Activated CD4-positive, alpha-beta T cell treated with anti-CD3 and anti-CD28 coated beads for 36 hours (primary cell): Measurements from ENCODE around the gene RCSD1. TPM values are rescaled to one million over a fixed set of nuclear protein-coding genes. Genes with fewer than 3 reads are reported as not detected.
A peak's percentile ranks its signal among the peaks of the same experiment; 100 is the strongest.
"Not testable (repeated sequence)": the region's sequence is repeated elsewhere in the genome, so short reads cannot be mapped to it uniquely, and the experiment has no call there.

ENCODE experiments used
- ATAC-seq: fragments of 200-7000 bp; cut with Tn5 transposase; one replicate; pipeline ENCODE4 v1.10.0; 2021; ENCODE audit warnings: mild to moderate bottlenecking, moderate library complexity
- CTCF ChIA-PET: fragments of 350-600 bp; sonication (Branson Sonifier 250); formaldehyde crosslinking; loops from one replicate; lab custom pipeline; 2021; ENCODE audit warnings: antibody characterized with exemption; lab: Charles Lee
- POLR2A ChIA-PET: fragments of 350-600 bp; sonication (Branson Sonifier 250); formaldehyde crosslinking; loops from one replicate; lab custom pipeline; 2021; ENCODE audit warnings: antibody characterized with exemption, inconsistent platforms; lab: Charles Lee
- DNase-seq: peaks from one replicate; pipeline ENCODE4 v3.0.0-alpha.2; 2020
- H3K27ac Mint-ChIP-seq: one replicate; pipeline ENCODE4 v1.8.0; 2021; ENCODE audit warnings: mixed read lengths
- H3K27me3 Mint-ChIP-seq: one replicate; pipeline ENCODE4 v1.8.0; 2021; ENCODE audit warnings: mixed read lengths
- H3K36me3 Mint-ChIP-seq: one replicate; pipeline ENCODE4 v1.8.0; 2021; ENCODE audit warnings: low read depth, mixed read lengths
- H3K4me1 Mint-ChIP-seq: one replicate; pipeline ENCODE4 v1.8.0; 2021; ENCODE audit warnings: mixed read lengths
- H3K4me3 Mint-ChIP-seq: one replicate; pipeline ENCODE4 v1.8.0; 2021; ENCODE audit warnings: mild to moderate bottlenecking, moderate library complexity, mixed read lengths
- H3K9me3 Mint-ChIP-seq: one replicate; pipeline ENCODE4 v1.8.0; 2021; ENCODE audit warnings: low read depth, mixed read lengths
- intact Hi-C, 2 experiments: fragments of 100-400 bp; cut with DNase I in 1 of 2; cut with micrococcal nuclease in 1 of 2; formaldehyde crosslinking; loops; one replicate each; pipeline versions ENCODE4 v1.14.2 to v1.15.1; 2022 to 2024; cut with DNase I, micrococcal nuclease
- total RNA-seq, 2 experiments: library from RNA; stranded (reverse); gene quantifications; one replicate each; pipeline ENCODE4 v1.2.3, GENCODE V29; 2021

Gene RCSD1
- total RNA-seq, 2 experiments from 2014 or later: 59.9 to 62.0 TPM

DNA sequence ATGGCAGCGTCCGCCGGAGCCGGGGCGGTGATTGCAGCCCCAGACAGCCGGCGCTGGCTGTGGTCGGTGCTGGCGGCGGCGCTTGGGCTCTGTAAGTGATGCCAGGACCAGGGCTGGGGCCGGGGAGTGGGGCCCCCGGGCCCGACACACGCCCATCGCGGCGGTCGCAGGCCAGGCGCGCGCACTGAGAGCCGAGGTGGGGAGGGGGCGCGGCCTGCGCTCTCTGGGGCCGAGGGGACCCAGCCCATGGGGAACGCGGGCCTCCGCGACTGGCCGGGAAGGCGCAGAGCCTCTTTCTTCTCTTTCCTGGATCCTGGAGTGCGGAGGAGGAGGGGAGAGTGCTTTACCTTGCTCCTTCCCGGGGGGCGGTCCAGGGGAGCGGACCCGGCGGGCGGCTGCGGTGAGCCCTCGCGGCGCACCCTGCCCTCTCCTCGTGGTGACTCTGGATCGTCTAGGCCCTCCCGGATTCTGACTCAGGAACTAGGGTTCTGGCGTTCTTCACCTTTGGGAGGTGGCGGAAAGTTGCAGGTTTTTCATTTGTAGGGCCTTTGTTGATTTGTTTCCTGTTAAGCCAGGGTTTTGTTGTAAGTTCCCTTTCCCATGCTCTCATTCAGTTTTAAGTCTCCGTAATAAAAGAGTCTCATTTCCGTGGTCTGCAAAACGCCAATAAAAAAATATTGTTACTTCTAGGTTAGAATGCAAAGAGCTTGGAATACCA is 92.3 kb downstream of the RCSD1 start:
- Mint-ChIP-seq H3K9me3 (no peaks in the 10 kb centered on the region), H3K27me3 (no peaks in the 10 kb centered on the region), H3K4me1 (peaks cover 48% of the 10 kb centered on the region), H3K4me3 (peak overlapping the region; percentile 83), H3K36me3 (peaks cover 9% of the 10 kb centered on the region), H3K27ac (no peak overlapping the region)
- peak; percentile 45 for ATAC-seq
- DNase-seq: peak; percentile 56
- intact Hi-C loops: loop anchor here in 1 of 2 experiments (2.0 kb wide), 1 partner anchor 456 kb away; the partner anchor contains the start of gene TIPRL
- ChIA-PET POLR2A (no interaction called here), CTCF (interaction anchor here (0.8 to 1.7 kb wide), 7 partner anchors 27 to 121 kb away, joined by 3 to 6 read pairs (median 3); no protein-coding TSS in a partner anchor)

DNA sequence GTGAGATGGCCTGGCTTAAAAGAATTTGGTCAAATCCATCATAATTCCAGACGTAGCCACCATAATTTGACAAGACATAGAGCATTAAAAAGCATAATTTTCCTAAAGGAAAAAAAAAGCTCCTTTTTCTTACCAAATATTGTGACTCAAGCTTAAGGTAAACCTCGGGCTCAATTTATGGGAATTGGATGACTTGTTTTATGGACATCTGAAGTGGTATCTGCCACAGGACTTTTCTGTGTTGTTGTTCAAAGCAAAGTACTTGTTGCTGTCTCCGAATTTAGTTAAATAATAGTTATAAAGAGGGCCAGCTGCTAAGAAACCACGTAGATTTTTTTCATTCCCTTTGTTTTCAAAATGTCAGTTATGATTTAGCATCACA is 92.8 kb downstream of the RCSD1 start:
- ATAC-seq (no peak), DNase-seq (no peak)
- intact Hi-C loops: loop anchor here in 1 of 2 experiments (2.0 kb wide), 1 partner anchor 456 kb away; the partner anchor contains the start of gene TIPRL
- Mint-ChIP-seq H3K27ac (no peak overlapping the region), H3K27me3 (no peaks in the 10 kb centered on the region), H3K4me1 (peaks cover 48% of the 10 kb centered on the region), H3K9me3 (no peaks in the 10 kb centered on the region), H3K4me3 (peak overlapping the region; percentile 83), H3K36me3 (peaks cover 13% of the 10 kb centered on the region)
- POLR2A ChIA-PET: no interaction called here
- CTCF ChIA-PET: interaction anchor here (0.8 to 1.7 kb wide), 6 partner anchors 27 to 122 kb away, joined by 3 to 6 read pairs (median 3); no protein-coding TSS in a partner anchor

DNA sequence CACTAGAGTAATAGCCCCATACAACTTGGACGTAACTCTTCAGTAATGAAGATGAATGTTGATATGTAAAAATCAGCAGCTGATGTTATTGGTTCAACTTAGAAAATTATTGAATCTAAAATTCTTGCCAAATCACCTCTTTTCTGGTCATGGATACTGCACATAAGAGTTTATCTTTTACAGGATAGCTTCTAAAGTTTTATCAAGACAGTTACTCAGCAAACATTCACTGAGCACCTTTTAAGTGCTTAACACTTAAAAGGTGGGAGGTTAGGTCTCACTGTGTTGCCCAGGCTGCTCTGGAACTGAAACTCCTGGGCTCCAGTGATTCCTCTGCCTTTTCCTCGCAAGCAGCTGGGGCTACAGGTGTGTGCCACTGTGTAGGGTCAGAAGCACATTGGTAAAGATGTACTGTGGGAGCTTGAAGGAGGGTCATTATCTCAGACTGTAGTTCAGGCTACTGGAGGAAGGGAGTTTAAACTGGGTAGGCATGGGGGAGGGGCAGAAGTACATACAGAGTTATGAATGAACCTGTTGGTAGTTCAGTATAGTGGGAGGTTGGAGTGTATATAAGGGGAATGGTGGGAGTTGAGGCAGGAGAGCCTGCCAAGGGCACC is 93.8 kb downstream of the RCSD1 start:
- Mint-ChIP-seq H3K27ac (no peak overlapping the region), H3K36me3 (peaks cover 15% of the 10 kb centered on the region), H3K4me3 (no peak overlapping the region), H3K9me3 (no peaks in the 10 kb centered on the region), H3K4me1 (peaks cover 48% of the 10 kb centered on the region), H3K27me3 (no peaks in the 10 kb centered on the region)
- CTCF ChIA-PET: interaction anchor here (1.1 to 1.7 kb wide), 4 partner anchors 26 to 123 kb away, joined by 3 to 6 read pairs (median 4); no protein-coding TSS in a partner anchor
- no peak for DNase-seq
- no peak for ATAC-seq
- POLR2A ChIA-PET: no interaction called here
- intact Hi-C loops: loop anchor here in 1 of 2 experiments (2.0 kb wide), 1 partner anchor 455 kb away; the partner anchor contains the start of gene TIPRL

DNA sequence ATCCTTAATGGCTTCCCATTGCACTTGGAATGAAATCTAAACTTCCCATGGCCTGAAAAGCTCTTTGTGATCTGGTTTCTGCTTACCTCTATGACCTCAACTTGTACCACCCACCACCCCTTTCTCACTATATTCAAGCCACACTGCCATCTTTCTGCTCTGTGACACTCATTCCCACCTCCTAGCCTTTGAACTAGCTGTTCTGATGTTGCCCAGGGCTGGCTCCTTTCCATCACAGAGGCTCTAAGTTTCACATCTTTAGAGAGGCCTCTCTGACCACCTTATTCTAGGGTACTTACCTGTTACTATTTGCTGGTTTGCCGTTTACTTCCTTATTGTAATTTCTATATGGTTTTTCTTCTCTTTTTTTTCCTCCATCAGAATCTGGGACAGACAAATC is 96.0 kb downstream of the RCSD1 start:
- POLR2A ChIA-PET: no interaction called here
- intact Hi-C loops: no loop called here
- Mint-ChIP-seq H3K4me3 (no peak overlapping the region), H3K9me3 (no peaks in the 10 kb centered on the region), H3K27me3 (no peaks in the 10 kb centered on the region), H3K27ac (no peak overlapping the region), H3K4me1 (peaks cover 29% of the 10 kb centered on the region), H3K36me3 (peaks cover 26% of the 10 kb centered on the region)
- ATAC-seq (no peak), DNase-seq (no peak)
- CTCF ChIA-PET: no interaction called here

DNA sequence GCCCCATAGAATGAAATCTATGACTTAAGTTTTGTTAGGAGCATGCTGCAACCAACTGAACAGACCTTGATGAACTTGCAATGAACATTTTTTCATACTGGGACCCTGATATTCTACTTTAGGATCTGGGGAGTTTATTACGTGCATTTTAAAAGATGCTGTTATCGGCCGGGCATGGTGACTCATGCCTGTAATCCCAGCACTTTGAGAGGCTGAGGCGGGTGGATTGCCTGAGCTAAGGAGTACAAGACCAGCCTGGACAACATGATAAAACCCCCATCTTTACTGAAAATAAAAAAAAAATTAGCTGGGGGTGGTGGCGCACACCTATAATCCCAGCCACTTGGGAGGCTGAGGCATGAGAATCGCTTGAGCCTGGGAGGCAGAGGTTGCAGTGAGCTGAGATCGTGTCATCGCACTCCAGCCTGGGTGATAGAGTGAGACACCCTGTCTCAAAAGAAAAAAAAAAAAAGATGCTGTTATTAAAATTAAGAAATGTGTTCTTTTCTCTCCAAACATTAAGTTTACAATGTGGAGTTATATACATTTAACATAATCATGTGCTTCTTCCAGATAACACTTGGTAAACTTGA is 98.9 kb downstream of the RCSD1 start:
- DNase-seq (no peak), ATAC-seq (no peak)
- intact Hi-C loops: no loop called here
- Mint-ChIP-seq H3K27ac (no peak overlapping the region), H3K4me3 (no peak overlapping the region), H3K4me1 (peaks cover 14% of the 10 kb centered on the region), H3K27me3 (no peaks in the 10 kb centered on the region), H3K36me3 (peaks cover 25% of the 10 kb centered on the region), H3K9me3 (no peaks in the 10 kb centered on the region)
- CTCF ChIA-PET: interaction anchor here (0.6 kb wide), 1 partner anchor 139 kb away, joined by 3 read pairs; no protein-coding TSS in a partner anchor
- POLR2A ChIA-PET: interaction anchor here (0.6 kb wide), 1 partner anchor 159 kb away, joined by 3 read pairs; no protein-coding TSS in a partner anchor

DNA sequence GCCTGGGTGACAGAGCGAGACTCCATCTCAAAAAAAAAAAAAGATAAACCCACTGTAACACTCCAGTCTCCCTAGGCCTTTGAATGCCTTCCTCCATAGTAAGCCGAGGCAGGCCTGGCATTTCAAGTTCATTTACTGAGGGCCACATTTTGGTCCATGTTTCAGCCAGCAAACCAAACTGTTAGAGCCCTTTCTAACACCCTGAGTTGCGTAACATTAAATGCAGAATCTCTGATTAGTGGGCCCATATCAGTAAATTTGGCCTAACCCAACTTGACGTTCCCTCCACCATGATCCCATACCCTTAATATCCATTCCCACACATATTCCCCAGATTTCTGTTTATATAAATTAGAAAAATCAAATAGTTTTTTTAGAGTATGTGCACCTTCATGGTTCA is 104.2 kb downstream of the RCSD1 start:
- Mint-ChIP-seq H3K9me3 (no peaks in the 10 kb centered on the region), H3K4me3 (no peak overlapping the region), H3K36me3 (peaks cover 17% of the 10 kb centered on the region), H3K27ac (no peak overlapping the region), H3K27me3 (no peaks in the 10 kb centered on the region), H3K4me1 (no peaks in the 10 kb centered on the region)
- POLR2A ChIA-PET: no interaction called here
- CTCF ChIA-PET: no interaction called here
- ATAC-seq (no peak), DNase-seq (no peak)
- intact Hi-C loops: no loop called here

DNA sequence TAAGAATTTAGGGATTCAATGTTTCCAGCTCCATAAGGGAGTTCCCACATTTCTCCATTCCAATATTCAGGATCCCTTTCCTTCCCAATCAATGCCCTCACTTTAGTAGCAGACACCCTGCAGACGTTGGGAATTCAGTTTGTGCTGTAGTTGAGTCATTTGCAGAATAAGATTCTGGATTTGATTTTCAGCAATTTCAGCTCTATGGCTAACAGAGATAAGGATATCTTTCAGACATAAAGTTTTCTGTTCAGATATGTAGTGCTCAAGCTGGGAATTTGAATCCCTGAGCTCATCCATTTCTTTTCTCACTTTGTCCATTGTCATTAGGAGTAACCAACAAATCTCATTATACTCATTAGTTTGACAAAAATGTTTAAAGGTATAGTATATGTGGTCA is 104.8 kb downstream of the RCSD1 start:
- no peak for DNase-seq
- intact Hi-C loops: no loop called here
- no peaks in the 10 kb centered on the region for H3K9me3 Mint-ChIP-seq
- H3K36me3 Mint-ChIP-seq: peaks cover 17% of the 10 kb centered on the region
- no peak overlapping the region for H3K27ac Mint-ChIP-seq
- ChIA-PET POLR2A (no interaction called here), CTCF (no interaction called here)
- no peak for ATAC-seq
- no peak overlapping the region for H3K4me3 Mint-ChIP-seq
- no peaks in the 10 kb centered on the region for H3K4me1 Mint-ChIP-seq
- no peaks in the 10 kb centered on the region for H3K27me3 Mint-ChIP-seq

DNA sequence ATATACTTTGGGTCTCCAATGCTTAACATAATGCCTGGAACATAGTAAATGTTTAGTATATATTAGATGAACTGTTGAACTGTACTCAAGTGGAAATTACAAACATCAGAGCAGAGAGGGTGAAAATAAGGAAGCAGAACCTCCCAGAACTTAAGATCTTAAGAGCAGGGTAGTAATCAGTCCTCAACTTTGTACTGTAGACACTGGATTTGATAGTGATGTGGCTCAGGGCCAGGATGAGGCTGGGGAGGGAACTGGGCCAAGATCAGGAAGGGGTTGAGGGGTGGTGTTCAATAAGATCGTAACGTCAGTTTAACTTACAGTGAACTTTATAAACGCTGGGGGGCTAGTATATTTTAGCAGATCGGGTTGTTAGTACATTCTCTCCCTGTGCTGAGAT is 107.1 kb downstream of the RCSD1 start:
- Mint-ChIP-seq H3K27ac (no peak overlapping the region), H3K4me3 (no peak overlapping the region), H3K4me1 (no peaks in the 10 kb centered on the region), H3K9me3 (no peaks in the 10 kb centered on the region), H3K36me3 (peaks cover 6% of the 10 kb centered on the region), H3K27me3 (no peaks in the 10 kb centered on the region)
- ChIA-PET CTCF (no interaction called here), POLR2A (no interaction called here)
- DNase-seq (no peak), ATAC-seq (no peak)
- intact Hi-C loops: no loop called here

DNA sequence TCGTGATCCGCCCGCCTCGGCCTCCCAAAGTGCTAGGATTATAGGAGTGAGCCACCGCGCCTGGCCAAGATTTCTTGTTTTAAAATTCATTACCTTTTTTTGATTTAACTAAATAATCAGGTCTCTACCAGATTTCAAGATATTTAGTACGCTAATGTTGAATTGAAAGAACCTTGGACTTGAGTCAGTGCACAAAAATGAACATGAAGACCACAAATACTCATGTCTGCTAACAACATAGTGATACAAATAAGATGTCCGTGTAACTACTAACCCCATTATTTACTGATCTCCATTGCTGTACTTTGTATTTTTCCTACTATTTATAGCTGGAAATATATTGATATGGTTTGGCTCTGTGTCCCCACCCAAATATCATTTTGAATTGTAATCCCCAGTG is 108.1 kb downstream of the RCSD1 start:
- ChIA-PET POLR2A (no interaction called here), CTCF (no interaction called here)
- no peak for ATAC-seq
- Mint-ChIP-seq H3K9me3 (no peaks in the 10 kb centered on the region), H3K27me3 (no peaks in the 10 kb centered on the region), H3K36me3 (peaks cover 6% of the 10 kb centered on the region), H3K4me3 (no peak overlapping the region), H3K4me1 (peaks cover 5% of the 10 kb centered on the region), H3K27ac (no peak overlapping the region)
- intact Hi-C loops: no loop called here
- no peak for DNase-seq

DNA sequence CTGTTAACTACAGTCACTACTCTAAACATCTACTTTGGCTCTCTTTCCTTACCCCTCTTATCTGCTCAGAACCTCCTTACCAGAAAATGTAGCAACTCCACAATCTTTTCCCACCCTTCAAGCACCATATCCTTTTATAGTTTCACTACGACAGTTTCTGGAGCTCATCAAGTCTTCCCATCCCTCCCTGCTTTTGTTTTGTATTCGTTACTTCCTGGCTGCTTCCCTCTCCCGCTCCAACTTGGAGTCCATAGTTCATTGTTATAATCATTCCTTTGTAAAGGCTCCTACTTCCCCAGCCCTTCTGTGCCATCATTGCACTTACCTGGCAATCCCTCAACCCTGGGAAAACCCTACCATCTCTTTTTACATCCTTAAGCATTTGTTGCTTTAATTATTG is 109.7 kb downstream of the RCSD1 start:
- ChIA-PET POLR2A (no interaction called here), CTCF (interaction anchor here (0.6 to 1.7 kb wide), 5 partner anchors 19 to 603 kb away, joined by 3 to 5 read pairs (median 4); no protein-coding TSS in a partner anchor)
- DNase-seq: no peak
- Mint-ChIP-seq H3K36me3 (peaks cover 6% of the 10 kb centered on the region), H3K4me3 (no peak overlapping the region), H3K4me1 (peaks cover 11% of the 10 kb centered on the region), H3K9me3 (no peaks in the 10 kb centered on the region), H3K27me3 (no peaks in the 10 kb centered on the region), H3K27ac (no peak overlapping the region)
- no peak for ATAC-seq
- intact Hi-C loops: no loop called here

DNA sequence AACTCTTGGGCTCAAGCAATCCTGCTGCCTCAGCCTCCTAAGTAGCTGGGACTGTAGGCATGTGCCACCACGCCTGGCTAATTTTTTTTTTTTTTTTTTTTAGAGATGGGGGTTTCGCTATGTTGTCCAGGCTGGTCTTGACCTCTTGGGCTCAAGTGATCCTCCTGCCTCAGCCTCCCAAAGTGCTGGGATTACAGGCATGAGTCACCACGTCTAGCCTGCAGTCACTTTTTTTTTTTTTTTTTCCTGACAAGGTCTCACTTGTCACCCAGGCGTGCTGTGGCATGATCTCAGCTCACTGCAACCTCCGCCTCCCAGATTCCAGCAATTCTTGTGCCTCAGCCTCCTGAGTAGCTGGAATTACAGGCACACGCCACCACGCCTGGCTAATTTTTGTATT is 111.1 kb downstream of the RCSD1 start:
- H3K27me3 Mint-ChIP-seq, POLR2A ChIA-PET, DNase-seq, H3K4me3 Mint-ChIP-seq, CTCF ChIA-PET, ATAC-seq, H3K36me3 Mint-ChIP-seq, H3K27ac Mint-ChIP-seq, intact Hi-C loops, H3K9me3 Mint-ChIP-seq: not testable (repeated sequence)
- peaks cover 12% of the 10 kb centered on the region for H3K4me1 Mint-ChIP-seq
